ENCODE data around the gene PRPF6. TPM values are rescaled to one million over a fixed set of nuclear protein-coding genes. Genes with fewer than 3 reads are reported as not detected.
A peak's percentile ranks its signal among the peaks of the same experiment; 100 is the strongest.

The PRPF6 gene
- total and polyA plus RNA-seq, 2 of the 13 experiments (the other 11 are each of a cell fraction or from before 2014, with no cell fraction given) = 63.7 to 101 TPM

DNA sequence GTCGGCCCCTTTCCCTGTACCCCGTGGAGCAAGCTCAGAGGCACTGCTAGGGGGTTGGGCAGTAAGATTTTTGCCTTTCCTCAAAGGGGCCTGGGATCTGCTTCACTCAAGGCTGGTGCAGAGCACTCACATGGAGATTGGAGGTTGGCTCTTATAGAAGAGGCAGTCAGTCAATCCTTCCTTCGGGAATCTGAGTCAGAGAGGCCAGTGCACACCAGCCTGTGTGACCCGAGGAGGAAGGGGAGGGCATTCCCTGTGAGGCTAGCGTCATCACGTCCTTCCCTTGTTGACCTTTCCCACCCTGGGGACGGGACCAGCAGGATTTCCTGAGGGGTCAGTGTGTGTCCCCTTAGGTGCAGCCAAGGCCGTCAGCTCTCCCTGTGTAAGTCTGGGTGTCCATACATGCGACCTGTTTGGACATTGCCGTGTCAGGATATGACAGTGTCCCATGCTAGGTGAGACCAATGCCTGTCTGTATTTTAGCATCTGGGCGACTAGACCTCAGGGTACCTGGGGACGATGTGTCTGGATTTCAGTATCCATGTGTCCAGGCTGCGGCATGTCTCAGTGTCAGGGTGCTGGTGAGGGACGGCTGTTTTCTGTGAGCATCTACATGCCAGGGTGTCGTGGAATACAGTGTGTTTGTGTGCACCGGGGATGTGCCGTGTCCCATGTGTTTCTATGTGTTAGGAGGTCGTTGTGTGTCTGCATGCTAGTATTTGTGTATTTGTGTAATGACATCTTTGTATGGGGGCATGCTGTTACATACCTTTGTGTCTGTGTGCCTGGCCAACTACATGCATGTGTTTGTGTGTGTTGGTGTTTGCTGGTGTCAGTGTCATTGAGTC lies 8.4 kb upstream of the PRPF6 start (continued):
- TF ChIP-seq, protein P1, sequence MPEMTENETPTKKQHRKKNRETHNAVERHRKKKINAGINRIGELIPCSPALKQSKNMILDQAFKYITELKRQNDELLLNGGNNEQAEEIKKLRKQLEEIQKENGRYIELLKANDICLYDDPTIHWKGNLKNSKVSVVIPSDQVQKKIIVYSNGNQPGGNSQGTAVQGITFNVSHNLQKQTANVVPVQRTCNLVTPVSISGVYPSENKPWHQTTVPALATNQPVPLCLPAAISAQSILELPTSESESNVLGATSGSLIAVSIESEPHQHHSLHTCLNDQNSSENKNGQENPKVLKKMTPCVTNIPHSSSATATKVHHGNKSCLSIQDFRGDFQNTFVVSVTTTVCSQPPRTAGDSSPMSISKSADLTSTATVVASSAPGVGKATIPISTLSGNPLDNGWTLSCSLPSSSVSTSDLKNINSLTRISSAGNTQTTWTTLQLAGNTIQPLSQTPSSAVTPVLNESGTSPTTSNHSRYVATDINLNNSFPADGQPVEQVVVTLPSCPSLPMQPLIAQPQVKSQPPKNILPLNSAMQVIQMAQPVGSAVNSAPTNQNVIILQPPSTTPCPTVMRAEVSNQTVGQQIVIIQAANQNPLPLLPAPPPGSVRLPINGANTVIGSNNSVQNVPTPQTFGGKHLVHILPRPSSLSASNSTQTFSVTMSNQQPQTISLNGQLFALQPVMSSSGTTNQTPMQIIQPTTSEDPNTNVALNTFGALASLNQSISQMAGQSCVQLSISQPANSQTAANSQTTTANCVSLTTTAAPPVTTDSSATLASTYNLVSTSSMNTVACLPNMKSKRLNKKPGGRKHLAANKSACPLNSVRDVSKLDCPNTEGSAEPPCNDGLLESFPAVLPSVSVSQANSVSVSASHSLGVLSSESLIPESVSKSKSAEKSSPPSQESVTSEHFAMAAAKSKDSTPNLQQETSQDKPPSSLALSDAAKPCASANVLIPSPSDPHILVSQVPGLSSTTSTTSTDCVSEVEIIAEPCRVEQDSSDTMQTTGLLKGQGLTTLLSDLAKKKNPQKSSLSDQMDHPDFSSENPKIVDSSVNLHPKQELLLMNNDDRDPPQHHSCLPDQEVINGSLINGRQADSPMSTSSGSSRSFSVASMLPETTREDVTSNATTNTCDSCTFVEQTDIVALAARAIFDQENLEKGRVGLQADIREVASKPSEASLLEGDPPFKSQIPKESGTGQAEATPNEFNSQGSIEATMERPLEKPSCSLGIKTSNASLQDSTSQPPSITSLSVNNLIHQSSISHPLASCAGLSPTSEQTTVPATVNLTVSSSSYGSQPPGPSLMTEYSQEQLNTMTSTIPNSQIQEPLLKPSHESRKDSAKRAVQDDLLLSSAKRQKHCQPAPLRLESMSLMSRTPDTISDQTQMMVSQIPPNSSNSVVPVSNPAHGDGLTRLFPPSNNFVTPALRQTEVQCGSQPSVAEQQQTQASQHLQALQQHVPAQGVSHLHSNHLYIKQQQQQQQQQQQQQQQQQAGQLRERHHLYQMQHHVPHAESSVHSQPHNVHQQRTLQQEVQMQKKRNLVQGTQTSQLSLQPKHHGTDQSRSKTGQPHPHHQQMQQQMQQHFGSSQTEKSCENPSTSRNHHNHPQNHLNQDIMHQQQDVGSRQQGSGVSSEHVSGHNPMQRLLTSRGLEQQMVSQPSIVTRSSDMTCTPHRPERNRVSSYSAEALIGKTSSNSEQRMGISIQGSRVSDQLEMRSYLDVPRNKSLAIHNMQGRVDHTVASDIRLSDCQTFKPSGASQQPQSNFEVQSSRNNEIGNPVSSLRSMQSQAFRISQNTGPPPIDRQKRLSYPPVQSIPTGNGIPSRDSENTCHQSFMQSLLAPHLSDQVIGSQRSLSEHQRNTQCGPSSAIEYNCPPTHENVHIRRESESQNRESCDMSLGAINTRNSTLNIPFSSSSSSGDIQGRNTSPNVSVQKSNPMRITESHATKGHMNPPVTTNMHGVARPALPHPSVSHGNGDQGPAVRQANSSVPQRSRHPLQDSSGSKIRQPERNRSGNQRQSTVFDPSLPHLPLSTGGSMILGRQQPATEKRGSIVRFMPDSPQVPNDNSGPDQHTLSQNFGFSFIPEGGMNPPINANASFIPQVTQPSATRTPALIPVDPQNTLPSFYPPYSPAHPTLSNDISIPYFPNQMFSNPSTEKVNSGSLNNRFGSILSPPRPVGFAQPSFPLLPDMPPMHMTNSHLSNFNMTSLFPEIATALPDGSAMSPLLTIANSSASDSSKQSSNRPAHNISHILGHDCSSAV (CRISPR knock-in tag; IDR thresholded peaks at IDR 0.05; ENCODE audit: borderline replicate concordance) = no peak
- TF ChIP-seq HMG20A (CRISPR knock-in tag; IDR thresholded peaks at IDR 0.05; ENCODE audit: borderline replicate concordance) (no peak), HIC2 (CRISPR knock-in tag; IDR thresholded peaks at IDR 0.05; ENCODE audit: low read depth) (no peak), SMAD3 (CRISPR knock-in tag; IDR thresholded peaks at IDR 0.05) (no peak), ZNF543 (CRISPR knock-in tag; IDR thresholded peaks at IDR 0.05) (no peak), MYNN (CRISPR knock-in tag; IDR thresholded peaks at IDR 0.05; ENCODE audit: low read depth) (no peak), SP1 (IDR thresholded peaks at IDR 0.05) (peak; percentile 29; the same call in 1 of the 2 replicates), SP1 (CRISPR knock-in tag; IDR thresholded peaks at IDR 0.05) (0 out of 2 replicates have a peak, but pooled peaks have one; percentile 11), NR2F1 (CRISPR knock-in tag; IDR thresholded peaks at IDR 0.05) (0 out of 4 replicates have a peak, but pooled peaks of 1 of the 2 experiments have one; percentile 34)
- TF ChIP-seq, protein P2, sequence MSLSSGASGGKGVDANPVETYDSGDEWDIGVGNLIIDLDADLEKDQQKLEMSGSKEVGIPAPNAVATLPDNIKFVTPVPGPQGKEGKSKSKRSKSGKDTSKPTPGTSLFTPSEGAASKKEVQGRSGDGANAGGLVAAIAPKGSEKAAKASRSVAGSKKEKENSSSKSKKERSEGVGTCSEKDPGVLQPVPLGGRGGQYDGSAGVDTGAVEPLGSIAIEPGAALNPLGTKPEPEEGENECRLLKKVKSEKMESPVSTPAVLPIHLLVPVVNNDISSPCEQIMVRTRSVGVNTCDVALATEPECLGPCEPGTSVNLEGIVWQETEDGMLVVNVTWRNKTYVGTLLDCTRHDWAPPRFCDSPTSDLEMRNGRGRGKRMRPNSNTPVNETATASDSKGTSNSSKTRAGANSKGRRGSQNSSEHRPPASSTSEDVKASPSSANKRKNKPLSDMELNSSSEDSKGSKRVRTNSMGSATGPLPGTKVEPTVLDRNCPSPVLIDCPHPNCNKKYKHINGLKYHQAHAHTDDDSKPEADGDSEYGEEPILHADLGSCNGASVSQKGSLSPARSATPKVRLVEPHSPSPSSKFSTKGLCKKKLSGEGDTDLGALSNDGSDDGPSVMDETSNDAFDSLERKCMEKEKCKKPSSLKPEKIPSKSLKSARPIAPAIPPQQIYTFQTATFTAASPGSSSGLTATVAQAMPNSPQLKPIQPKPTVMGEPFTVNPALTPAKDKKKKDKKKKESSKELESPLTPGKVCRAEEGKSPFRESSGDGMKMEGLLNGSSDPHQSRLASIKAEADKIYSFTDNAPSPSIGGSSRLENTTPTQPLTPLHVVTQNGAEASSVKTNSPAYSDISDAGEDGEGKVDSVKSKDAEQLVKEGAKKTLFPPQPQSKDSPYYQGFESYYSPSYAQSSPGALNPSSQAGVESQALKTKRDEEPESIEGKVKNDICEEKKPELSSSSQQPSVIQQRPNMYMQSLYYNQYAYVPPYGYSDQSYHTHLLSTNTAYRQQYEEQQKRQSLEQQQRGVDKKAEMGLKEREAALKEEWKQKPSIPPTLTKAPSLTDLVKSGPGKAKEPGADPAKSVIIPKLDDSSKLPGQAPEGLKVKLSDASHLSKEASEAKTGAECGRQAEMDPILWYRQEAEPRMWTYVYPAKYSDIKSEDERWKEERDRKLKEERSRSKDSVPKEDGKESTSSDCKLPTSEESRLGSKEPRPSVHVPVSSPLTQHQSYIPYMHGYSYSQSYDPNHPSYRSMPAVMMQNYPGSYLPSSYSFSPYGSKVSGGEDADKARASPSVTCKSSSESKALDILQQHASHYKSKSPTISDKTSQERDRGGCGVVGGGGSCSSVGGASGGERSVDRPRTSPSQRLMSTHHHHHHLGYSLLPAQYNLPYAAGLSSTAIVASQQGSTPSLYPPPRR (CRISPR knock-in tag; IDR thresholded peaks at IDR 0.05; ENCODE audit: borderline replicate concordance) = peak; percentile 34
- TF ChIP-seq, protein P3, sequence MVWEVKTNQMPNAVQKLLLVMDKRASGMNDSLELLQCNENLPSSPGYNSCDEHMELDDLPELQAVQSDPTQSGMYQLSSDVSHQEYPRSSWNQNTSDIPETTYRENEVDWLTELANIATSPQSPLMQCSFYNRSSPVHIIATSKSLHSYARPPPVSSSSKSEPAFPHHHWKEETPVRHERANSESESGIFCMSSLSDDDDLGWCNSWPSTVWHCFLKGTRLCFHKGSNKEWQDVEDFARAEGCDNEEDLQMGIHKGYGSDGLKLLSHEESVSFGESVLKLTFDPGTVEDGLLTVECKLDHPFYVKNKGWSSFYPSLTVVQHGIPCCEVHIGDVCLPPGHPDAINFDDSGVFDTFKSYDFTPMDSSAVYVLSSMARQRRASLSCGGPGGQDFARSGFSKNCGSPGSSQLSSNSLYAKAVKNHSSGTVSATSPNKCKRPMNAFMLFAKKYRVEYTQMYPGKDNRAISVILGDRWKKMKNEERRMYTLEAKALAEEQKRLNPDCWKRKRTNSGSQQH (CRISPR knock-in tag; IDR thresholded peaks at IDR 0.05; ENCODE audit: low read depth) = no peak

Data from HepG2 (cell line).